Thoracic aorta (tissue), 2 donors: Measurements from ENCODE around the gene SEC24D. TPM values are rescaled to one million over a fixed set of nuclear protein-coding genes. Genes with fewer than 3 reads are reported as not detected.

Source experiments
- ATAC-seq: fragments of 150-250 bp; one replicate; pipeline ENCODE4 v1.8.0; 2017; ENCODE audit warnings: low read depth; ENCODE audit not compliant: insufficient number of reproducible peaks, low FRiP score
- DNase-seq: peaks from one replicate; pipeline ENCODE4 v3.0.0-alpha.2; 2020; ENCODE audit warnings: low spot score
- H3K27ac ChIP-seq, 2 donors: fragments of 200-600 bp; sonication (generic); 1 replicate in 1 of 2; 2 replicates in 1 of 2; pipeline ENCODE4 v1.5.1; 2016; ENCODE audit warnings: mild to moderate bottlenecking in 2 of 2, moderate library complexity in 2 of 2
- H3K27me3 ChIP-seq: fragments of 200-600 bp; sonication (generic); replicated peaks from 2 replicates; pipeline ENCODE4 v1.6.0; 2016; ENCODE audit warnings: mild to moderate bottlenecking; ENCODE audit not compliant: insufficient read depth
- H3K36me3 ChIP-seq: fragments of 200-600 bp; sonication (generic); one replicate; pipeline ENCODE4 v1.5.1; 2016
- H3K4me1 ChIP-seq, 2 donors: fragments of 200-600 bp; sonication (generic); 1 replicate in 1 of 2; 2 replicates in 1 of 2; pipeline versions ENCODE4 v1.5.1 to v1.6.0; 2016; ENCODE audit warnings: low read depth in 2 of 2, mild to moderate bottlenecking in 1 of 2; ENCODE audit not compliant: control insufficient read depth in 1 of 2
- H3K4me3 ChIP-seq: fragments of 200-600 bp; sonication (generic); 2 replicates; pipeline ENCODE4 v1.5.1; 2016; ENCODE audit warnings: mild to moderate bottlenecking
- H3K9me3 ChIP-seq: fragments of 200-600 bp; sonication (generic); 2 replicates; pipeline ENCODE4 v1.5.1; 2016
- total RNA-seq, 2 donors: library from RNA; depleted of rRNA; stranded (reverse); fragments of >200 nt; gene quantifications; one replicate each; pipeline versions ENCODE4 v1.1.0 to v1.2.3, GENCODE V29; 2016
- TF ChIP-seq, protein P1 (sequence below): fragments of 200-600 bp; sonication (generic); IDR thresholded peaks from one replicate; pipeline ENCODE4 v1.5.1; 2019; ENCODE audit warnings: antibody characterized with exemption

Gene SEC24D
- total RNA-seq, 2 donors from 2014 or later, result 97.7 to 108 TPM

DNA sequence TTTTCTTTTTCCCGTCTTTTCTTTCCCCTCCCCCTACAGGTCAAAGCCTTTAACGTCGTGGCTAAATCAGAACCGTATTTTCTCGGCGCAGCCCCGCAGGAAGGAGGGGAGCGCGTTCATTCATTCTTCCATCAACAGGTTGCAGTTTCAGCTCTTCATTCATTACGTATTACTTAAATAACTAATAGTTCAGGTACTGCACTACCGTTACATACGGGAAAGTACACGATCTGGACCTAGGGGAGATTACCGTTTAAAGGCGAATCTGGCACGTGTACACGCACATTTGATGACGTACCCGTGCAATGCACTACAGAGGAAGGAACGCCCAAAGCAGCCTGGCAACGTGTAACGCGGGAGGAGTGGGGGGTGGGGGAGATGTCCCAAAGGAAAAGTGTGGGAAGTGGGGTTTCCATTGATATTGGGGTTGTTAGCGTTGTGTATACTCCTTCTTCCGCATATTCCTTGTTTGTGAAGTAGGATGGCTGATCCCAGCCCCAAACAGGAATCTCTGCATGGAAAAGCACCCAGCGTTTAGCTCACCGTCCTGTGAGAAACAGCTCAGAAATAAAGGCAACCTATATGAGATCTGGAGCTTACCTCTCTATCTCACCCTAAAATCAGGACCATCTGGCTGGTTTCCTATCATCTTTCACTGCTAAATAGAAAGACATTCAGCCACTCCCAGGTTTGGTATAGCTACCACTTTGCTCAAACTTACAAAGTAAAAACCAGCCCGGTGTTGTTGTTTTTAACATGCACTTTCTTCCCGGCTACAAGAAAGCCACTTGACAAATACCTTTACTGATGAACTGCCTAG is 585 bp upstream of the SEC24D start:
- Histone ChIP-seq H3K4me1 (peaks cover 24 to 35% of the 10 kb centered on the region in 2 donors), H3K27me3 (no peaks in the 10 kb centered on the region), H3K36me3 (peaks cover 14% of the 10 kb centered on the region), H3K4me3 (peak overlapping the region; percentile 97), H3K9me3 (no peaks in the 10 kb centered on the region), H3K27ac (peak overlapping the region; percentile 93 to 94)
- DNase-seq (peak; percentile 14), ATAC-seq (peak; percentile 33)
- TF ChIP-seq, protein P1, sequence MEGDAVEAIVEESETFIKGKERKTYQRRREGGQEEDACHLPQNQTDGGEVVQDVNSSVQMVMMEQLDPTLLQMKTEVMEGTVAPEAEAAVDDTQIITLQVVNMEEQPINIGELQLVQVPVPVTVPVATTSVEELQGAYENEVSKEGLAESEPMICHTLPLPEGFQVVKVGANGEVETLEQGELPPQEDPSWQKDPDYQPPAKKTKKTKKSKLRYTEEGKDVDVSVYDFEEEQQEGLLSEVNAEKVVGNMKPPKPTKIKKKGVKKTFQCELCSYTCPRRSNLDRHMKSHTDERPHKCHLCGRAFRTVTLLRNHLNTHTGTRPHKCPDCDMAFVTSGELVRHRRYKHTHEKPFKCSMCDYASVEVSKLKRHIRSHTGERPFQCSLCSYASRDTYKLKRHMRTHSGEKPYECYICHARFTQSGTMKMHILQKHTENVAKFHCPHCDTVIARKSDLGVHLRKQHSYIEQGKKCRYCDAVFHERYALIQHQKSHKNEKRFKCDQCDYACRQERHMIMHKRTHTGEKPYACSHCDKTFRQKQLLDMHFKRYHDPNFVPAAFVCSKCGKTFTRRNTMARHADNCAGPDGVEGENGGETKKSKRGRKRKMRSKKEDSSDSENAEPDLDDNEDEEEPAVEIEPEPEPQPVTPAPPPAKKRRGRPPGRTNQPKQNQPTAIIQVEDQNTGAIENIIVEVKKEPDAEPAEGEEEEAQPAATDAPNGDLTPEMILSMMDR, result no peak

DNA sequence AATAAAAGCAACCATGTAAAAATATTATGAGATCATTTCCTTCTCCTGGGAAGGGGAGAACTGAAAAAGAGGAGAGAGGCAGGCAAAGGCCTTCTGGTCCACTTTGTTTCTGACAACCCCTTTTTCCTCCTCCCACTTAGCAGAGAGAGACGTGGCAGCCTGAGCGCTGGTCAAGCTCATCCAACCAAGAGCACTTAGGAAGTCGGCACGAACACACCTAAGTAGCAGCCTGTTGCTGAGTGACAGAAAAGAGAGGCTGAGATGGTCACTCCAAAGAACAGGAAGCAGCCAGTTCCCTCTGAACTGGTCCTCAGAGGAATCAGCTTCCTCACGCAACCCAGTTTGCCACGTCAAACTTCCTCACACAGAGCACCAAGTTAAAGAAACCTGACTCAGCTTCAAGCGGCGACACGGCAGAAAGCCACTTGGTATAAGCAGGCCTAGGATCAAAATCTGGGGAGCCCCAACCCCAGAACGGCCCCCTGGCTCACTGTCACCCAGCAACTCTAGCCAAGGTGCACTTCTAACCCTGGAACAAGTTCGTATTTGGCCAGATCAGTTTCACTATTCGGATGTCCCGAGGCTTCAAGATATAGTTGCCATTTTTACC is 861 bp downstream of the SEC24D start:
- peak overlapping the region; percentile 93 to 94 for H3K27ac ChIP-seq

DNA sequence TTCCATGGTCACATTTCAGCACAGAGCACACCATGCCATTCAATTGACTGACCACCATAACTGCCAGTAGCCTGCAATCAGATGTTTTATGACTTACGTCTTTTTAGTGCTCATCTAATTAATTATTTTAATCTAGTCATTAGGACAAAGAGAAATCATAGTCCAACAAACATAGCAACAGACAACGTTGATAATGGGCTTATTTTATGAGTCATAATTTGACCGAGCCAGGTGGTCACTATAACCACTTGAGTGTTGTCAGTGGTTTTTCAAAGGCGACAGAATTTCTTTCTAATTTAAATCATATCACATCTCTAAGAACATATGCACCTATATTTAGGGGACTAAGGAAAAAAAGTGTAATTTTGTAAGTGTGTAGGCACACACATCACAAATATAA is 1.9 kb downstream of the SEC24D start:
- DNase-seq (no peak), ATAC-seq (no peak)
- TF ChIP-seq, protein P1, result no peak
- no peak overlapping the region for H3K27ac ChIP-seq
- H3K4me3 ChIP-seq, result peak overlapping the region; percentile 97
- peaks cover 41 to 53% of the 10 kb centered on the region in 2 donors for H3K4me1 ChIP-seq
- H3K27me3 ChIP-seq, result no peaks in the 10 kb centered on the region
- no peaks in the 10 kb centered on the region for H3K9me3 ChIP-seq
- peaks cover 23% of the 10 kb centered on the region for H3K36me3 ChIP-seq

More for the DNA sequence above, 861 bp downstream of the SEC24D start:
- no peaks in the 10 kb centered on the region for H3K9me3 ChIP-seq
- TF ChIP-seq, protein P1, result no peak
- peak; percentile 53 for ATAC-seq
- H3K36me3 ChIP-seq, result peaks cover 23% of the 10 kb centered on the region
- H3K4me1 ChIP-seq, result peaks cover 34 to 47% of the 10 kb centered on the region in 2 donors
- H3K27me3 ChIP-seq, result no peaks in the 10 kb centered on the region
- H3K4me3 ChIP-seq, result peak overlapping the region; percentile 97
- DNase-seq, result peak; percentile 37

DNA sequence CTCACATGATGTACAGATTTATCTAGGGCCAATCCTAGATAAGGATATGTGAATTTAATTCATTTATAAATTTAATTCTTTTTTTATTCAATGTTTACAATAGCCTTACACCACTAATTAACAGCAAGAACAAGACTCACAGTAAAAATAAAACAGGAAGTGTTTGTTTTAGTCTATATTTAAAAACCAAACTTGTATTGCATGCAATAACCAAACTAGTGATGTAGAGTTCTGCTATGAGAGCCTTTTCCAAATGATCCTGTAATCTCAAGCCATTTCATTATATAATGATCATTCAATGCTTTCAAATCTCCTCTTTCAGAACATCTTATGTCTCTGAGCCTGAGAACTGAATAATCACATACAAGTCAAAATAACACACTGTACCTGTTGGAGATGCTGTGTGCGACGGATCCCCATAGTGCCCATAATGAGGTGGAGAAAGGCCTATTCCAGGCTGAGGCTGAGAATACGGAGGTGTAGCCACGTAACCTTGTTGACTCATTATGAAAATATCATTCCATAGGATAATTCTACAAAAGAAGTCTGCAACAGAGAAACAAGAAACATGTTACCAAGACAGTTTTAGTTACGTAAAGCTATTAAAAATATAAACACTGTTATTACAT is 2.6 kb downstream of the SEC24D start:
- peak overlapping the region; percentile 97 for H3K4me3 ChIP-seq
- no peaks in the 10 kb centered on the region for H3K9me3 ChIP-seq
- TF ChIP-seq, protein P1, result no peak
- peaks cover 41 to 61% of the 10 kb centered on the region in 2 donors for H3K4me1 ChIP-seq
- no peak overlapping the region for H3K27ac ChIP-seq
- no peaks in the 10 kb centered on the region for H3K27me3 ChIP-seq
- DNase-seq (no peak), ATAC-seq (no peak)
- H3K36me3 ChIP-seq, result peaks cover 23% of the 10 kb centered on the region

DNA sequence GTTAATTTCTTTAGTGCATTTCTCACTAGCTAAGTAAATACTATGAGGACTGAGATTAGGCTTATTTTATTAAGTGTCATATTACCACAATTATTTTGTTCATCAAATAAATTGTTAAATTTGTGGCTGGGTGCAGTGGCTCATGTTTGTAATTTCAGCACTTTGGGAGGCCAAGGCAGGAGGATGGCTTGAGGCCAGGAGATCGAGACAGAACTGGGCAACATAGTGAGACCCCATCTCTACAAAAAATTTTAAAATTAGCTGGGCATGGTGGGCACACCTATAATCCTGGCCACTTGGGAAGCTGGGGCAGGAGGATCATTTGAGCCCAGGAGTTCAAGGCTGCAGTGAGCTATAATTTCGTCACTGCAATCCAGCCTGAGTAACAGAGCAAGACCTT is 6.8 kb downstream of the SEC24D start:
- peaks cover 52 to 92% of the 10 kb centered on the region in 2 donors for H3K4me1 ChIP-seq
- no peaks in the 10 kb centered on the region for H3K27me3 ChIP-seq
- H3K4me3 ChIP-seq, result no peak overlapping the region

More for the DNA sequence above, 6.8 kb downstream of the SEC24D start:
- TF ChIP-seq, protein P1, result no peak
- ATAC-seq (no peak), DNase-seq (no peak)
- H3K36me3 ChIP-seq, result peaks cover 23% of the 10 kb centered on the region
- H3K27ac ChIP-seq, result no peak overlapping the region
- no peaks in the 10 kb centered on the region for H3K9me3 ChIP-seq
